ENCODE measurements around the gene OLFML1. TPM values are rescaled to one million over a fixed set of nuclear protein-coding genes. Genes with fewer than 3 reads are reported as not detected.

Gene OLFML1
- total and polyA plus RNA-seq, 12 donors = 4.0 to 12.6 (median 6.2) TPM

DNA sequence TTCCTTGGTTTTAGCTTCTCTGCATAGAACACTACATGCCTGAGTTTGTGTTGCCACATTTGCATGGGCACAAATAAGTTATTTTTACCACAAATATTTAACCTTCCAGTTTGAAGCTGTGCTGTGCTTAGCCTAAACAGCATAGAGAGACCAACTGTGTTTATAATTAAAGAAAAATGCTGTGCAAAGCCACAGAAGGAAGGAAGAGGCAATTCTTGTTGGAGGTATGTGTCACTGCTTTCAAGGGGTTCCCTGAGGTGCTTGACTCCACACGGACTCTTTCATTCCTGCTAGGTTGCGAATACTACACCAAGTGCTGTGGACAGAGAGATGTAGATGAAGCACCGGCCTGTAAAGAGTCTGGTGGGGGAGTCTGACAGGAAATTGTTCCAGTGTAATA, 47.6 kb upstream of the OLFML1 start:
- Histone ChIP-seq H3K9me3 (replicated peaks in 1 of 3) (no peaks in the 10 kb centered on the region), H3K36me3 (replicated peaks in 1 of 2) (no peaks in the 10 kb centered on the region), H3K27ac (no peak overlapping the region), H3K4me3 (no peak overlapping the region), H3K4me1 (replicated peaks in 1 of 2) (no peaks in the 10 kb centered on the region), H3K27me3 (no peaks in the 10 kb centered on the region)
- intact Hi-C loops (cut with DNase I) = no loop called here
- no peak for TF ChIP-seq POLR2A (IDR thresholded peaks at IDR 0.05)
- TF ChIP-seq, protein P1, sequence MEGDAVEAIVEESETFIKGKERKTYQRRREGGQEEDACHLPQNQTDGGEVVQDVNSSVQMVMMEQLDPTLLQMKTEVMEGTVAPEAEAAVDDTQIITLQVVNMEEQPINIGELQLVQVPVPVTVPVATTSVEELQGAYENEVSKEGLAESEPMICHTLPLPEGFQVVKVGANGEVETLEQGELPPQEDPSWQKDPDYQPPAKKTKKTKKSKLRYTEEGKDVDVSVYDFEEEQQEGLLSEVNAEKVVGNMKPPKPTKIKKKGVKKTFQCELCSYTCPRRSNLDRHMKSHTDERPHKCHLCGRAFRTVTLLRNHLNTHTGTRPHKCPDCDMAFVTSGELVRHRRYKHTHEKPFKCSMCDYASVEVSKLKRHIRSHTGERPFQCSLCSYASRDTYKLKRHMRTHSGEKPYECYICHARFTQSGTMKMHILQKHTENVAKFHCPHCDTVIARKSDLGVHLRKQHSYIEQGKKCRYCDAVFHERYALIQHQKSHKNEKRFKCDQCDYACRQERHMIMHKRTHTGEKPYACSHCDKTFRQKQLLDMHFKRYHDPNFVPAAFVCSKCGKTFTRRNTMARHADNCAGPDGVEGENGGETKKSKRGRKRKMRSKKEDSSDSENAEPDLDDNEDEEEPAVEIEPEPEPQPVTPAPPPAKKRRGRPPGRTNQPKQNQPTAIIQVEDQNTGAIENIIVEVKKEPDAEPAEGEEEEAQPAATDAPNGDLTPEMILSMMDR (IDR thresholded peaks at IDR 0.05) = no peak
- 87 to 94% (median 89%) methylated on average over 3 of the region's 3 CpGs for WGBS, 4 donors
- no peak for DNase-seq

DNA sequence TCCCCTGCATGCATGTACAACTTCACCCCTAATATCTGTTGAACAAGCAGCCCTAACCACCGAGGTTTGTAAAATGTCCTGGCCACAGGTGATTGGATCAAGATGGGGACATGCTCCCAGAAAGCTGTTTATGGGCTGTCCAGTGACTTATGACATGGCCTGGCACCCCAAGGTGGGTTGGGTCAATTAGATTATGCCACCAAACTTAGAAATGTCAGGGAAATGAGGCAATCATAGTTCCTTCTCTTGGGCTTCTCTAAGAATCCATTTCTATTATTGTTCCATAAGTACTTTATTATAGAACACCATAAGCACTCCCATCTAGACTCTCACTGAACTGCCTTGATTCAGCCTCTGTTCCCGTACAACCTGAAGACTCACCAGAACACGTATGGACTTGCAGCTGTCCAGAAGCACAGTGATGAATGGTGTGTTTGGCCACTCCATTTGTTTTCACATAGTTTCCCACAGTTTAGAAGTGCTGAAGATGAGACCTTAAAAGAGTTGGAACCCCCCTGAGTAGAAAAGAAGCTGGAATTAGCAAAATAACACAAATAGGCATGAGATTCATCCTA, 45.5 kb upstream of the OLFML1 start:
- TF ChIP-seq, protein P1 (IDR thresholded peaks at IDR 0.05) = no peak
- no peak for TF ChIP-seq POLR2A (IDR thresholded peaks at IDR 0.05)
- intact Hi-C loops (cut with DNase I) = loop anchor here in 1 of 2 donors (5.0 kb wide), 2 partner anchors 298 to 343 kb away; no protein-coding TSS in a partner anchor
- H3K4me3 ChIP-seq = no peak overlapping the region
- no peaks in the 10 kb centered on the region for H3K9me3 ChIP-seq (replicated peaks in 1 of 3)
- H3K27me3 ChIP-seq = no peaks in the 10 kb centered on the region
- 87 to 93% (median 91%) methylated on average over 3 of the region's 3 CpGs for WGBS, 4 donors
- no peak for DNase-seq
- H3K27ac ChIP-seq = no peak overlapping the region
- H3K36me3 ChIP-seq (replicated peaks in 1 of 2) = no peaks in the 10 kb centered on the region
- H3K4me1 ChIP-seq (replicated peaks in 1 of 2) = no peaks in the 10 kb centered on the region

GRCh38 chr11:7442588-7443215, 42.6 kb upstream of the OLFML1 start:
- TF ChIP-seq POLR2A (IDR thresholded peaks at IDR 0.05) = no peak
- TF ChIP-seq, protein P1 (IDR thresholded peaks at IDR 0.05) = peak; percentile 74 to 86 (median 82)
- H3K4me1 ChIP-seq (replicated peaks in 1 of 2) = no peaks in the 10 kb centered on the region
- H3K27me3 ChIP-seq = no peaks in the 10 kb centered on the region
- H3K36me3 ChIP-seq (replicated peaks in 1 of 2) = no peaks in the 10 kb centered on the region
- H3K9me3 ChIP-seq (replicated peaks in 1 of 3) = no peaks in the 10 kb centered on the region
- 28 to 37% (median 29%) methylated on average over 6 of the region's 6 CpGs for WGBS, 4 donors
- no peak overlapping the region for H3K4me3 ChIP-seq
- H3K27ac ChIP-seq = no peak overlapping the region
- intact Hi-C loops (cut with DNase I) = loop anchor here in 1 of 2 donors (5.0 kb wide), 2 partner anchors 300 to 345 kb away; no protein-coding TSS in a partner anchor
- DNase-seq = peak; percentile 54 to 92 (median 75)

- intact Hi-C loops (cut with DNase I) = loop anchor here in 1 of 2 donors (5.0 kb wide), 2 partner anchors 302 to 347 kb away; no protein-coding TSS in a partner anchor
Measured at GRCh38 chr11:7444091-7444981, 41.0 kb upstream of the OLFML1 start.

More at GRCh38 chr11:7444091-7444981, 41.0 kb upstream of the OLFML1 start:
- 70 to 86% (median 77%) methylated on average over 6 of the region's 6 CpGs for WGBS, 4 donors
- Histone ChIP-seq H3K9me3 (replicated peaks in 1 of 3) (no peaks in the 10 kb centered on the region), H3K27ac (no peak overlapping the region), H3K4me3 (no peak overlapping the region), H3K27me3 (no peaks in the 10 kb centered on the region), H3K4me1 (replicated peaks in 1 of 2) (no peaks in the 10 kb centered on the region), H3K36me3 (replicated peaks in 1 of 2) (no peaks in the 10 kb centered on the region)
- DNase-seq = no peak
- TF ChIP-seq, protein P1 (IDR thresholded peaks at IDR 0.05) = no peak
- TF ChIP-seq POLR2A (IDR thresholded peaks at IDR 0.05) = no peak

Data from adrenal gland (tissue), 12 donors.